ENCODE results near the gene IL17RE.

IL17RE gene

GRCh38 chr3:9947025-9947995, 44.7 kb downstream of the IL17RE start:
- H3K27ac Mint-ChIP-seq = no peak overlapping the region
- H3K4me3 Mint-ChIP-seq = no peak overlapping the region
- ATAC-seq = no peak
- no peaks in the 10 kb centered on the region for H3K27me3 Mint-ChIP-seq
- no peaks in the 10 kb centered on the region for H3K9me3 Mint-ChIP-seq
- peaks cover 22% of the 10 kb centered on the region for H3K36me3 Mint-ChIP-seq
- H3K4me1 Mint-ChIP-seq = peaks cover 25% of the 10 kb centered on the region

- Mint-ChIP-seq H3K4me1 (peaks cover 32% of the 10 kb centered on the region), H3K36me3 (peaks cover 22% of the 10 kb centered on the region), H3K4me3 (no peak overlapping the region), H3K27me3 (no peaks in the 10 kb centered on the region), H3K9me3 (no peaks in the 10 kb centered on the region), H3K27ac (no peak overlapping the region)
- no peak for ATAC-seq
Measured at GRCh38 chr3:9948586-9948985, 45.9 kb downstream of the IL17RE start.

GRCh38 chr3:9949115-9949514, 46.5 kb downstream of the IL17RE start:
- ATAC-seq = no peak
- Mint-ChIP-seq H3K27ac (no peak overlapping the region), H3K4me3 (no peak overlapping the region), H3K36me3 (peaks cover 22% of the 10 kb centered on the region), H3K4me1 (peaks cover 32% of the 10 kb centered on the region), H3K9me3 (no peaks in the 10 kb centered on the region), H3K27me3 (no peaks in the 10 kb centered on the region)

GRCh38 chr3:9949626-9950025, 47.0 kb downstream of the IL17RE start:
- Mint-ChIP-seq H3K27me3 (no peaks in the 10 kb centered on the region), H3K4me3 (no peak overlapping the region), H3K36me3 (peaks cover 22% of the 10 kb centered on the region), H3K27ac (no peak overlapping the region), H3K4me1 (peaks cover 32% of the 10 kb centered on the region), H3K9me3 (no peaks in the 10 kb centered on the region)
- ATAC-seq = no peak

- Mint-ChIP-seq H3K4me3 (peak overlapping the region; percentile 93), H3K4me1 (peaks cover 30% of the 10 kb centered on the region), H3K27me3 (no peaks in the 10 kb centered on the region), H3K36me3 (peaks cover 14% of the 10 kb centered on the region), H3K9me3 (no peaks in the 10 kb centered on the region), H3K27ac (peak overlapping the region; percentile 64)
- peak; percentile 31 for ATAC-seq
Measured at GRCh38 chr3:9951126-9951525, 48.5 kb downstream of the IL17RE start.

GRCh38 chr3:9951598-9951961, 48.9 kb downstream of the IL17RE start:
- ATAC-seq = peak; percentile 6

GRCh38 chr3:9951962-9952805, 49.5 kb downstream of the IL17RE start, which contains the start of gene PRRT3:
Gene PRRT3, minus strand, starts transcription at chr3:9952408. Its CDS starts 2,293 bp downstream, at chr3:9950115.
- peaks cover 11% of the 10 kb centered on the region for H3K36me3 Mint-ChIP-seq
- H3K4me3 Mint-ChIP-seq = peak within 1 kb of the TSS; percentile 93
- peak; percentile 88 for ATAC-seq
- H3K27ac Mint-ChIP-seq = peak within 1 kb of the TSS; percentile 64
- no peaks in the 10 kb centered on the region for H3K27me3 Mint-ChIP-seq
- peaks cover 26% of the 10 kb centered on the region for H3K4me1 Mint-ChIP-seq
- no peaks in the 10 kb centered on the region for H3K9me3 Mint-ChIP-seq

More at GRCh38 chr3:9951598-9951961, 48.9 kb downstream of the IL17RE start:
- Mint-ChIP-seq H3K9me3 (no peaks in the 10 kb centered on the region), H3K4me3 (peak overlapping the region; percentile 93), H3K4me1 (peaks cover 26% of the 10 kb centered on the region), H3K27me3 (no peaks in the 10 kb centered on the region), H3K36me3 (peaks cover 11% of the 10 kb centered on the region), H3K27ac (peak overlapping the region; percentile 64)

GRCh38 chr3:9955067-9955502, 52.4 kb downstream of the IL17RE start:
- H3K4me3 Mint-ChIP-seq = no peak overlapping the region
- no peak overlapping the region for H3K27ac Mint-ChIP-seq
- H3K4me1 Mint-ChIP-seq = peaks cover 25% of the 10 kb centered on the region
- H3K27me3 Mint-ChIP-seq = no peaks in the 10 kb centered on the region
- H3K36me3 Mint-ChIP-seq = peaks cover 5% of the 10 kb centered on the region
- no peaks in the 10 kb centered on the region for H3K9me3 Mint-ChIP-seq
- no peak for ATAC-seq

- Mint-ChIP-seq H3K9me3 (no peaks in the 10 kb centered on the region), H3K27me3 (no peaks in the 10 kb centered on the region), H3K4me3 (no peak overlapping the region), H3K36me3 (peaks cover 5% of the 10 kb centered on the region), H3K4me1 (peaks cover 18% of the 10 kb centered on the region), H3K27ac (no peak overlapping the region)
- ATAC-seq = no peak
Measured at GRCh38 chr3:9955611-9956352, 53.1 kb downstream of the IL17RE start.

GRCh38 chr3:9957214-9957613, 54.6 kb downstream of the IL17RE start:
- Mint-ChIP-seq H3K9me3 (no peaks in the 10 kb centered on the region), H3K27me3 (no peaks in the 10 kb centered on the region), H3K4me3 (no peak overlapping the region), H3K36me3 (peaks cover 14% of the 10 kb centered on the region), H3K4me1 (peaks cover 9% of the 10 kb centered on the region), H3K27ac (no peak overlapping the region)
- no peak for ATAC-seq

- Mint-ChIP-seq H3K9me3 (no peaks in the 10 kb centered on the region), H3K4me3 (no peak overlapping the region), H3K36me3 (peaks cover 68% of the 10 kb centered on the region), H3K4me1 (no peaks in the 10 kb centered on the region), H3K27ac (no peak overlapping the region), H3K27me3 (no peaks in the 10 kb centered on the region)
- no peak for ATAC-seq
Measured at GRCh38 chr3:9965200-9965875, 62.7 kb downstream of the IL17RE start.
